ENCODE results near the gene NUB1. TPM values are rescaled to one million over a fixed set of nuclear protein-coding genes. Genes with fewer than 3 reads are reported as not detected.

NUB1 gene
- total RNA-seq, 4 donors from 2014 or later = 40.1 to 48.3 (median 47.5) TPM

- TF ChIP-seq CTCF (IDR thresholded peaks at IDR 0.05) (no peak), POLR2A (IDR thresholded peaks at IDR 0.05) (no peak)
- no peak for DNase-seq (ENCODE audit: low spot score in 2 of 2)
- intact Hi-C loops (cut with DNase I; ENCODE audit: low total_unique reads) = no loop called here
These were observed 68.2 kb downstream of the NUB1 start, which contains the start of gene WDR86 for GRCh38 chr7:151409667-151410404. Gene WDR86, minus strand, starts transcription at chr7:151410038. Its CDS starts 449 bp downstream, at chr7:151409589.

DNA sequence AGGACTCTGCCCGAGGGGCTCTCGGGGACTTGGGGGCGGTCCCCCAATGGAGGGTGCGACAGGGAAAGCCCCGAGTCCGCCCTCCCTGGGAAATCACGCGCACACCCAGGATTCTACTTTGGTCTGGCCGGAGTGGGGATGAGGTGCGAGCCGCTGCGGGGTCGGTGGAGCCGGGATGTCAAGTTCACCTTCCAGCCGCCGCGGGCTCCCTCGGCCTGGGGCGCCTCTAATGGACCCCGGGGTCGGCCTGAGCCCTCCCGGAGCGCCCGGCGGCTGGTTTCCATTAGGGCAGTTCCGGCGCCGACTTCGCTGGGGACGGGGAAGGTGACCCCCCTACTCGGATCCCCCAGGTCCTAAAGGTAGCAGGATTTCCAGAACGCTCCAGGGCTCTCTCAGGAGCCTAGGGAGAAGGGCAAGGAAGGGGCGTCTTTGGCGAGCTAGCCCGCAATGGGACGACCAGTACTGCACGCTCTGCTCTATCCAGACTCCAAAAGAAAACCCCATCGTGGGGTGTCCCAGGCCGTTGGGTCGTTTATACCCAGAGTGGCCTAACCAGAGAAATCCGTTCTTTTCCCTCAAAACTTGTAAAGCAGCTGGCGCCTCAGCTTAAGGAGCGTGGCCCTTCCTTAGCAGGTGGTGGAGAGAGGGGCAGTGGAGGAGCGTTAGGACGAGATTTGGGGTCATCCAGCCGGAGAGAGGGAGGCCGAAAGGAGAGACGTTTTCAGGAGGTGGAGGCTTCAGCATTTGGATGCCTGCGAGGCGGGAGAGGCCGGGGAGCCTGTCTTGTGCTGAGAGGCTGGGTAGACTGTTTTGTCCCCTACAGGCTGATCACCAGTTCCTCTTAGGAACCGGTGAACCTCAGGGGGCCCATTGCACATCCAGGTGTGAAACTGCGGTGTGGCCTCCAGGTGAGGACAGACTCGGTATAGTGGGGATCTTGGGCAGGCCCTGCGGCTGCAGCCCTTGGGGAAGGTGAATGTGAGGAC lies 69.1 kb downstream of the NUB1 start:
- TF ChIP-seq CTCF (IDR thresholded peaks at IDR 0.05) (no peak), POLR2A (IDR thresholded peaks at IDR 0.05) (no peak)
- intact Hi-C loops (cut with DNase I; ENCODE audit: low total_unique reads) = no loop called here
- H3K4me3 ChIP-seq (ENCODE audit: low read depth, poor library complexity, severe bottlenecking) = peak overlapping the region; percentile 19
- DNase-seq (ENCODE audit: low spot score in 2 of 2) = no peak
- 35 to 47% methylated on average over 32 to 37 of the region's 55 CpGs for WGBS, 2 donors

More at GRCh38 chr7:151409667-151410404, 68.2 kb downstream of the NUB1 start, which contains the start of gene WDR86:
- 1 to 2% methylated on average over 19 to 43 of the region's 75 CpGs for WGBS, 2 donors
- H3K4me3 ChIP-seq (ENCODE audit: low read depth, poor library complexity, severe bottlenecking) = peak within 1 kb of the TSS; percentile 19

DNA sequence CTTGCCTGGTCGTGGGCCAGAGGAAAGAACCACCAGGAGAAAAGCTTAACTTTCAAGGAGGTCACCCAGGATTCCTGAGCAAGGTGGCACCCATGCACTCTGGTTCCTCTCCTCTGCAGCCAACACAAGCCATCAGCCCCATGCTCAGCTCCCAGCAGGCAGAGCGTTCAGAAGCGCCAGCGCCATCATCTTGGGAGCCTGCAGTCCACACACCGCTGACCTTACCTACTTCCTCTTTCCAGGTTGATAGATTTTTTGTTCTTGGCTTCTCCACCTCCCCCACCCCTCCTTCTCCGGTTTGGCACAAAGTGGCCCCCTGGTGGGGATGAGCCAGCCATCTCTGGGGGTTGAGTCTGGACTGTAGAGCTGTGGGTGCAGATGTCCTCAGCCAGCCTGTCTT lies 69.9 kb downstream of the NUB1 start:
- no peak for DNase-seq (ENCODE audit: low spot score in 2 of 2)
- H3K4me3 ChIP-seq (ENCODE audit: low read depth, poor library complexity, severe bottlenecking) = no peak overlapping the region
- WGBS, 2 donors = 77 to 84% methylated on average over 6 of the region's 6 CpGs
- TF ChIP-seq CTCF (IDR thresholded peaks at IDR 0.05) = no peak
- TF ChIP-seq POLR2A (IDR thresholded peaks at IDR 0.05) = no peak
- intact Hi-C loops (cut with DNase I; ENCODE audit: low total_unique reads) = no loop called here

DNA sequence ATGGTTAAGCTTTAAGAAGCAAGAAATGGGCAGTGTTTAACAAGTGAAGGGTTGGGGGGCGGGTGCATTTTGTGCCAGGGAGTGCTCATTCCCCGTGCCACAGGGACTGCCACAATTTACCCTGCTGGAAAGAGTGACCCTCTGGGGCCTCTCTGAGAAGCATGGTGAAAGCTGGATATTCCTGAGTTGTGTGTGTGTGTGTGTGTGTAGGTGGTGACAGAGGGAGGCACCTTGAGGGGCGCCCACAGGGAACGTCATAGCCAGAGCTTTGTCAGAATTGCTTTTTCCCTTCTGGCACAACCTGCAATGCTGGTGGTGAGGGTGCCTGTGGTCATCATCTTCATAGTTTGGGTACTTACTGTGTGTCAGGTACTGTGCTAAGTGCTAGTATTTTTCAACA lies 70.7 kb downstream of the NUB1 start:
- intact Hi-C loops (cut with DNase I; ENCODE audit: low total_unique reads) = no loop called here
- WGBS, 2 donors = 72 to 83% methylated on average over 4 of the region's 4 CpGs
- H3K4me3 ChIP-seq (ENCODE audit: low read depth, poor library complexity, severe bottlenecking) = no peak overlapping the region
- DNase-seq (ENCODE audit: low spot score in 2 of 2) = no peak
- no peak for TF ChIP-seq CTCF (IDR thresholded peaks at IDR 0.05)
- no peak for TF ChIP-seq POLR2A (IDR thresholded peaks at IDR 0.05)

DNA sequence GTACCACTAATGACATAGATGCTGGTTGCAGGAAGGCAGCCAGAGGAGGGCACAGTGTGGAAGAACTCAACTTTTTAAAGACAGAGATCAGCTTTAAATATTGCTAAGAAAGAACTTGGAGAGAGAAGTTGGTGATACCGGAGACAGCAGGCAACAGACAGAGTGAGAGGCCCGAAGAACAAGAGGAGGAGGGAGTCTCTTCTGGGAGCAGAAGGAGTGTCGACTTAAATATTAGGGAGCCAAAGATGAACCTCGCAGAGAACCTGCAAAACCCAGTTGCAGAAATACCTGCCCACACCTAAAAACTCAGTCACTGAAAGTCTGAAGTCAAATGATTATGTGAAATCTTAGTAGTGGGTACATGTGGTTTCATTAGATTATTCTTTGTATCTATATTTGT lies 71.6 kb downstream of the NUB1 start:
- no peak for DNase-seq (ENCODE audit: low spot score in 2 of 2)
- no peak overlapping the region for H3K4me3 ChIP-seq (ENCODE audit: low read depth, poor library complexity, severe bottlenecking)
- intact Hi-C loops (cut with DNase I; ENCODE audit: low total_unique reads) = no loop called here
- TF ChIP-seq POLR2A (IDR thresholded peaks at IDR 0.05) (no peak), CTCF (IDR thresholded peaks at IDR 0.05) (no peak)
- whole genome bisulfite sequencing, 2 donors = 80 to 88% methylated on average over 4 of the region's 4 CpGs
